B cell (primary cell): Measurements from ENCODE around the gene MOSPD3. TPM values are rescaled to one million over a fixed set of nuclear protein-coding genes. Genes with fewer than 3 reads are reported as not detected.

ENCODE experiments used
- ATAC-seq: fragments of 200-7000 bp; cut with Tn5 transposase; one replicate; pipeline ENCODE4 v1.10.0; 2021; ENCODE audit warnings: low read depth, mild to moderate bottlenecking, moderate number of reproducible peaks, moderate library complexity
- CTCF ChIA-PET: fragments of 350-600 bp; sonication (Branson Sonifier 250); formaldehyde crosslinking; loops from one replicate; lab custom pipeline; 2021; ENCODE audit warnings: antibody characterized with exemption, inconsistent platforms; lab: Charles Lee
- POLR2A ChIA-PET: fragments of 350-600 bp; sonication (Branson Sonifier 250); formaldehyde crosslinking; loops from one replicate; lab custom pipeline; 2021; ENCODE audit warnings: antibody characterized with exemption; lab: Charles Lee
- DNase-seq: peaks from one replicate; pipeline ENCODE4 v3.0.0; 2013
- H2AFZ ChIP-seq: 2 replicates; pipeline ENCODE4 v1.6.1; 2012; ENCODE audit warnings: mild to moderate bottlenecking, low read depth, low read length; ENCODE audit not compliant: insufficient read depth, poor library complexity, severe bottlenecking
- H3K27ac ChIP-seq, 2 donors: 1 replicate in 1 of 2; 2 replicates in 1 of 2; pipeline ENCODE4 v1.5.1; 2012 to 2013; ENCODE audit warnings: low read length in 2 of 2, mild to moderate bottlenecking in 2 of 2, moderate library complexity in 1 of 2
- H3K27me3 ChIP-seq, 4 experiments: fragments of 200-600 bp in 1 of 4; sonication (generic) in 1 of 4; replicated peaks in 1 of 4; 1 replicate in 2 of 4; 2 replicates in 2 of 4; pipeline versions ENCODE4 v1.6.1 to v1.7.0; 2013 to 2016; ENCODE audit warnings: low read length in 3 of 4, mild to moderate bottlenecking in 2 of 4, mixed read lengths in 1 of 4, moderate library complexity in 1 of 4; ENCODE audit not compliant: insufficient read depth in 4 of 4, control insufficient read depth in 3 of 4; ENCODE audit errors: control extremely low read depth in 1 of 4
- H3K36me3 ChIP-seq, 2 experiments: replicated peaks in 1 of 2; 1 replicate in 1 of 2; 2 replicates in 1 of 2; pipeline versions ENCODE4 v1.6.1 to v1.7.1; 2013; ENCODE audit warnings: low read length in 1 of 2; ENCODE audit not compliant: insufficient read depth in 2 of 2, control insufficient read depth in 1 of 2; ENCODE audit errors: control extremely low read depth in 1 of 2, extremely low read depth in 1 of 2
- H3K4me1 ChIP-seq, 2 donors: fragments of 200-600 bp in 1 of 2; sonication (generic) in 1 of 2; 1 replicate in 1 of 2; 2 replicates in 1 of 2; pipeline versions ENCODE4 v1.5.1 to v1.6.1; 2013 to 2017; ENCODE audit warnings: low read length in 2 of 2; ENCODE audit not compliant: control insufficient read depth in 2 of 2, insufficient read depth in 2 of 2
- H3K4me2 ChIP-seq: replicated peaks from 2 replicates; pipeline ENCODE3; 2012; ENCODE audit warnings: mild to moderate bottlenecking, low read depth, low read length; ENCODE audit not compliant: poor library complexity, severe bottlenecking
- H3K4me3 ChIP-seq, 5 experiments: fragments of 200-600 bp in 1 of 5; sonication (generic) in 1 of 5; 1 replicate in 3 of 5; 2 replicates in 2 of 5; pipeline versions ENCODE4 v1.5.1 to v1.7.0; 2011 to 2016; ENCODE audit warnings: low read length in 4 of 5, mild to moderate bottlenecking in 4 of 5, low read depth in 2 of 5, control low read depth in 1 of 5, moderate library complexity in 1 of 5; ENCODE audit not compliant: insufficient read depth in 1 of 5; ENCODE audit errors: control extremely low read depth in 1 of 5, extremely low read depth in 1 of 5
- H3K79me2 ChIP-seq: fragments of 200-600 bp; sonication (generic); one replicate; pipeline ENCODE4 v1.6.0; 2016; ENCODE audit warnings: low read length; ENCODE audit not compliant: control insufficient read depth, insufficient read depth
- H3K9ac ChIP-seq: fragments of 200-600 bp; sonication (generic); 2 replicates; pipeline ENCODE4 v1.6.1; 2017; ENCODE audit warnings: mild to moderate bottlenecking, low read length, moderate library complexity
- H3K9me3 ChIP-seq, 3 donors: one replicate each; pipeline versions ENCODE4 v1.6.1 to v1.7.1; 2013; ENCODE audit warnings: low read length in 2 of 3; ENCODE audit not compliant: control insufficient read depth in 2 of 3, insufficient read depth in 1 of 3; ENCODE audit errors: control extremely low read depth in 1 of 3
- H4K20me1 ChIP-seq: 2 replicates; pipeline ENCODE4 v1.6.0; 2012; ENCODE audit warnings: mild to moderate bottlenecking, low read length; ENCODE audit not compliant: insufficient read depth, control insufficient read depth, poor library complexity, severe bottlenecking
- H3K27ac Mint-ChIP-seq: one replicate; pipeline ENCODE4 v1.8.0; 2021; ENCODE audit warnings: mixed read lengths
- H3K27me3 Mint-ChIP-seq: one replicate; pipeline ENCODE4 v1.8.0; 2021; ENCODE audit warnings: mixed read lengths
- H3K4me1 Mint-ChIP-seq: one replicate; pipeline ENCODE4 v1.8.0; 2021; ENCODE audit warnings: mixed read lengths
- H3K4me3 Mint-ChIP-seq: one replicate; pipeline ENCODE4 v1.8.0; 2021; ENCODE audit warnings: mixed read lengths
- H3K9me3 Mint-ChIP-seq: one replicate; pipeline ENCODE4 v1.8.0; 2022; ENCODE audit warnings: mixed read lengths; ENCODE audit not compliant: insufficient read depth
- CTCF ChIP-seq: fragments of 200-600 bp; IDR thresholded peaks from one replicate; pipeline ENCODE4 v1.8.0; 2022; ENCODE audit warnings: antibody characterized with exemption, mild to moderate bottlenecking
- EZH2 ChIP-seq: IDR thresholded peaks from 2 replicates; pipeline ENCODE4 v1.6.1; 2012; ENCODE audit warnings: borderline replicate concordance, low read depth, mild to moderate bottlenecking, moderate library complexity, low read length; ENCODE audit not compliant: insufficient read depth, poor library complexity, severe bottlenecking
- WGBS: methylation state at CpG from one replicate; pipeline ENCODE4 v1.1.5; 2013; ENCODE audit warnings: missing lambda C conversion rate; ENCODE audit not compliant: insufficient coverage; 5-methylcytosine and 5-hydroxymethylcytosine counted together
- intact Hi-C: fragments of 100-400 bp; cut with micrococcal nuclease; formaldehyde crosslinking; loops from one replicate; pipeline ENCODE4 v1.10.0; 2022
- polyA plus RNA-seq: library from polyadenylated mRNA; depleted of rRNA; stranded (reverse); fragments of >200 nt; gene quantifications from 2 replicates; pipeline ENCODE4 v1.2.3, GENCODE V29; 2012
- total RNA-seq, 2 donors: library from RNA; stranded (reverse); fragments of 120-200 nt in 1 of 2; gene quantifications; 1 replicate in 1 of 2; 2 replicates in 1 of 2; pipeline versions ENCODE4 v1.2.3 to v1.2.4, GENCODE V29; 2013 to 2022

The MOSPD3 gene
- total and polyA plus RNA-seq, 2 donors (not counting 1 experiment from before 2014, with no cell fraction given): 18.8 to 19.2 TPM

GRCh38 chr7:100568896-100569844, 43.2 kb upstream of the MOSPD3 start:
- no peaks in the 10 kb centered on the region for H3K79me2 ChIP-seq
- DNase-seq (peak; percentile 61), ATAC-seq (peak; percentile 40)
- no peaks in the 10 kb centered on the region for H3K9me3 ChIP-seq
- peak overlapping the region; percentile 55 for H3K9ac ChIP-seq
- peak overlapping the region; percentile 58 for H2AFZ ChIP-seq
- intact Hi-C loops: no loop called here
- peaks cover 39 to 50% of the 10 kb centered on the region in 2 donors for H3K4me1 ChIP-seq
- peak overlapping the region; percentile 85 for H3K4me2 ChIP-seq
- ChIA-PET CTCF (interaction anchor here (0.5 to 3.1 kb wide), 8 partner anchors 10 to 283 kb away, joined by 3 to 13 read pairs (median 4); partner anchors contain the start of genes FBXO24, LRCH4 and SLC12A9), POLR2A (interaction anchor here (0.8 to 1.3 kb wide), 2 partner anchors 17 to 20 kb away, joined by 4 to 10 read pairs; partner anchors contain the start of genes FBXO24 and LRCH4)
- no peaks in the 10 kb centered on the region for H3K27me3 ChIP-seq
- H3K4me3 Mint-ChIP-seq: peak overlapping the region; percentile 67
- H3K9me3 Mint-ChIP-seq: no peaks in the 10 kb centered on the region
- peaks cover 18% of the 10 kb centered on the region for H4K20me1 ChIP-seq
- peaks cover 39% of the 10 kb centered on the region for H3K4me1 Mint-ChIP-seq
- H3K36me3 ChIP-seq: peaks cover 0 to 2% of the 10 kb centered on the region in 2 experiments
- TF ChIP-seq CTCF (peak; percentile 51), EZH2 (no peak)
- H3K27me3 Mint-ChIP-seq: no peaks in the 10 kb centered on the region
- H3K27ac ChIP-seq: no peak overlapping the region
- peak overlapping the region; percentile 60 for H3K27ac Mint-ChIP-seq
- 24% methylated on average over 32 of the region's 36 CpGs for WGBS
- peak overlapping the region in 4 of 5 experiments; percentile 29 to 48 (median 38) for H3K4me3 ChIP-seq
